K562 (cell line): ENCODE measurements around the gene SLC19A1. TPM values are rescaled to one million over a fixed set of nuclear protein-coding genes. Genes with fewer than 3 reads are reported as not detected.

Experiments
- ATAC-seq: fragments of 200-7000 bp; cut with Tn5 transposase; 3 replicates; pipeline ENCODE4 v1.9.1; 2020; ENCODE audit warnings: moderate library complexity
- BruUV-seq: library from RNA; stranded (reverse); fragments of 400-500 nt; replicated peaks from 2 replicates; lab custom pipeline; 2021; lab: Mats Ljungman, UMichigan
- CTCF ChIA-PET: fragments of 300-600 bp; formaldehyde crosslinking; extraction: SDS; loops from one replicate; lab custom pipeline; 2021; ENCODE audit warnings: low intra/inter-chr PET ratio; lab: Yijun Ruan, JAX
- POLR2A ChIA-PET: fragments of 300-600, 350-650 bp; sonication (Branson Sonifier 250); formaldehyde crosslinking; extraction: SDS; loops from one replicate; lab custom pipeline; 2021; ENCODE audit warnings: antibody characterized with exemption, inconsistent platforms; lab: Yijun Ruan, JAX
- DNase-seq, 4 experiments: peaks; one replicate each; pipeline versions ENCODE4 v3.0.0 to v3.0.0-alpha.2; 2011 to 2018; ENCODE audit warnings: low spot score in 3 of 4, mixed read lengths in 3 of 4; ENCODE audit errors: extremely low read depth in 1 of 4
- FAIRE-seq: peaks from 2 replicates; lab custom pipeline; 2011; peaks lifted over from hg19 to GRCh38; lab: Jason Lieb, UNC
- H2AFZ ChIP-seq: 2 replicates; pipeline ENCODE4 v1.6.0; 2011; ENCODE audit warnings: low read depth, low read length, control low read depth, inconsistent platforms
- H3K27ac ChIP-seq: fragments of 200-600 bp; 3 replicates; pipeline ENCODE4 v1.8.0; 2011; ENCODE audit warnings: low read depth, mild to moderate bottlenecking, control low read depth, inconsistent platforms, low read length, moderate library complexity, mixed read lengths; ENCODE audit errors: extremely low read depth
- H3K27me3 ChIP-seq, 2 experiments: fragments of 300-600 bp in 1 of 2; 2 replicates in 1 of 2; 3 replicates in 1 of 2; pipeline versions ENCODE4 v1.6.0 to v1.8.0; 2011; ENCODE audit warnings: inconsistent platforms in 2 of 2, low read length in 2 of 2, mild to moderate bottlenecking in 1 of 2, mixed read lengths in 1 of 2, moderate library complexity in 1 of 2; ENCODE audit not compliant: control insufficient read depth in 2 of 2, insufficient read depth in 2 of 2
- H3K36me3 ChIP-seq: fragments of 300-600 bp; 3 replicates; pipeline ENCODE4 v1.8.0; 2011; ENCODE audit warnings: mild to moderate bottlenecking, low read length, inconsistent platforms; ENCODE audit not compliant: control insufficient read depth, insufficient read depth
- H3K4me1 ChIP-seq, 2 experiments: fragments of 200-600 bp in 1 of 2; replicated peaks in 1 of 2; 2 replicates in 1 of 2; 3 replicates in 1 of 2; pipeline versions ENCODE4 v1.5.1 to v1.8.0; 2011; ENCODE audit warnings: inconsistent platforms in 2 of 2, low read length in 2 of 2, mild to moderate bottlenecking in 1 of 2, mixed read lengths in 1 of 2, moderate library complexity in 1 of 2; ENCODE audit not compliant: control insufficient read depth in 2 of 2, insufficient read depth in 2 of 2
- H3K4me2 ChIP-seq: 2 replicates; pipeline ENCODE4 v1.6.1; 2011; ENCODE audit warnings: low read length, control low read depth, inconsistent platforms, mixed read lengths; ENCODE audit not compliant: insufficient read depth
- H3K4me3 ChIP-seq: fragments of 200-600 bp; sonication (generic), shearing (Covaris generic); 2 replicates; pipeline ENCODE4 v1.5.1; 2016; ENCODE audit warnings: control low read depth, inconsistent platforms
- H3K79me2 ChIP-seq: fragments of 200-600 bp; 3 replicates; pipeline ENCODE4 v1.8.0; 2011; ENCODE audit warnings: low read length, inconsistent platforms; ENCODE audit not compliant: control insufficient read depth, insufficient read depth
- H3K9ac ChIP-seq, 2 experiments: 2 replicates each; pipeline versions ENCODE4 v1.6.0 to v1.6.1; 2011; ENCODE audit warnings: low read depth in 2 of 2, low read length in 2 of 2, control low read depth in 1 of 2, inconsistent platforms in 1 of 2, mild to moderate bottlenecking in 1 of 2, mixed read lengths in 1 of 2; ENCODE audit not compliant: insufficient read depth in 1 of 2
- H3K9me1 ChIP-seq: one replicate; pipeline ENCODE4 v1.6.0; 2011; ENCODE audit warnings: inconsistent platforms, mild to moderate bottlenecking, low read length, moderate library complexity; ENCODE audit not compliant: control insufficient read depth, insufficient read depth
- H3K9me3 ChIP-seq: replicated peaks from 2 replicates; pipeline ENCODE4 v1.5.1; 2011; ENCODE audit warnings: low read depth, low read length, inconsistent platforms; ENCODE audit not compliant: control insufficient read depth, insufficient read depth
- H4K20me1 ChIP-seq: replicated peaks from 2 replicates; pipeline ENCODE4 v1.6.1; 2011; ENCODE audit warnings: low read length, inconsistent platforms, mixed read lengths; ENCODE audit not compliant: control insufficient read depth, insufficient read depth
- CBX1 ChIP-seq: sonication (generic); IDR thresholded peaks from 2 replicates; pipeline ENCODE4 v1.6.1; 2016; ENCODE audit warnings: antibody characterized with exemption, low read depth, mild to moderate bottlenecking
- CLOCK ChIP-seq: fragments of 250-450 bp; sonication (Bioruptor Pico); IDR thresholded peaks from 2 replicates; pipeline ENCODE4 v1.4.0; 2020; ENCODE audit warnings: mild to moderate bottlenecking, moderate library complexity, borderline replicate concordance
- ELK1 ChIP-seq: sonication (generic); formaldehyde crosslinking; IDR thresholded peaks from 2 replicates; pipeline ENCODE4 v1.8.1; 2022; ENCODE audit warnings: missing genetic modification reagents
- ERF ChIP-seq: fragments of 450-650 bp; formaldehyde crosslinking; IDR thresholded peaks from 2 replicates; pipeline ENCODE4 v1.4.0; 2020; ENCODE audit warnings: mild to moderate bottlenecking, mixed read lengths
- FOXA3 ChIP-seq, 2 experiments: fragments of 450-650 bp in 1 of 2; sonication (generic) in 1 of 2; formaldehyde crosslinking; IDR thresholded peaks in 1 of 2; conservative IDR thresholded peaks in 1 of 2; 2 replicates each; pipeline versions ENCODE4 v1.4.0 to v1.8.0; 2020 to 2022; ENCODE audit warnings: mild to moderate bottlenecking in 2 of 2, missing genetic modification reagents in 1 of 2
- MECOM ChIP-seq: fragments of 250-450 bp; sonication (Bioruptor Pico); IDR thresholded peaks from 2 replicates; pipeline ENCODE4 v1.8.0; 2022; ENCODE audit warnings: inconsistent platforms
- MTA2 ChIP-seq: fragments of 450-650 bp; IDR thresholded peaks from 2 replicates; pipeline ENCODE4 v1.6.1; 2016; ENCODE audit warnings: low read depth
- PHF20 ChIP-seq: fragments of 450-650 bp; IDR thresholded peaks from 2 replicates; pipeline ENCODE4 v1.6.1; 2018; ENCODE audit not compliant: partially characterized antibody
- RBM25 ChIP-seq: fragments of 200-400 bp; formaldehyde crosslinking; IDR thresholded peaks from 2 replicates; pipeline ENCODE4 v1.6.1; 2018; ENCODE audit warnings: low read length, low read depth, moderate library complexity; ENCODE audit not compliant: severe bottlenecking
- SIN3A ChIP-seq, 2 experiments: fragments of 150-350 bp in 1 of 2; IDR thresholded peaks; 2 replicates each; pipeline ENCODE4 v1.6.1; 2011 to 2016; ENCODE audit warnings: borderline replicate concordance in 2 of 2, low read depth in 2 of 2, low read length in 2 of 2, mild to moderate bottlenecking in 2 of 2, moderate library complexity in 2 of 2; ENCODE audit not compliant: control insufficient read depth in 1 of 2
- TAF7 ChIP-seq: fragments of 450-650 bp; IDR thresholded peaks from 2 replicates; pipeline ENCODE4 v1.6.1; 2016; ENCODE audit warnings: missing genetic modification characterization, missing compliant biosample characterization
- ZFX ChIP-seq: sonication (generic); formaldehyde crosslinking; IDR thresholded peaks from 2 replicates; pipeline ENCODE4 v1.8.0; 2022; ENCODE audit warnings: mild to moderate bottlenecking, missing genetic modification reagents, moderate library complexity
- ZNF121 ChIP-seq: sonication (generic); formaldehyde crosslinking; conservative IDR thresholded peaks from 2 replicates; pipeline ENCODE4 v1.8.0; 2022; ENCODE audit warnings: missing genetic modification reagents
- ZNF212 ChIP-seq: fragments of 450-650 bp; formaldehyde crosslinking; IDR thresholded peaks from 2 replicates; pipeline ENCODE4 v1.4.0; 2020; ENCODE audit warnings: mild to moderate bottlenecking
- ZNF583 ChIP-seq: fragments of 250-450 bp; sonication (Bioruptor Pico); IDR thresholded peaks from 2 replicates; pipeline ENCODE4 v1.4.0; 2020
- ZNF655 ChIP-seq: fragments of 250-450 bp; sonication (Bioruptor Pico); IDR thresholded peaks from 2 replicates; pipeline ENCODE4 v1.5.0; 2021
- ZNF695 ChIP-seq: fragments of 450-650 bp; formaldehyde crosslinking; IDR thresholded peaks from 2 replicates; pipeline ENCODE4 v1.4.0; 2020; ENCODE audit warnings: mild to moderate bottlenecking, moderate library complexity
- WGBS: fragments of 100-300 bp; shearing (Covaris generic); methylation state at CpG from one replicate; pipeline ENCODE4 v1.1.6; 2016; ENCODE audit warnings: low coverage, mixed read lengths; ENCODE audit not compliant: insufficient coverage; ENCODE audit errors: missing lambda C conversion rate; 5-methylcytosine and 5-hydroxymethylcytosine counted together
- in situ Hi-C: fragments of 300-500 bp; cut with MboI; formaldehyde crosslinking; loops from 4 replicates; pipeline ENCODE4 v1.15.0; 2018; ENCODE audit warnings: inconsistent platforms, mixed read lengths
- intact Hi-C: fragments of 100-400 bp; cut with micrococcal nuclease; formaldehyde crosslinking; loops from 2 replicates; pipeline ENCODE4 v1.14.2; 2022
- polyA plus RNA-seq, 8 experiments: library from polyadenylated mRNA; depleted of rRNA in 4 of 8; stranded (reverse) in 5 of 8; unstranded in 3 of 8; fragments of >200 nt; fragmentation: Nextera tagmentation in 2 of 8; fragmentation: Illumina TruSeq in 1 of 8; extraction: Ambion mirVana in 2 of 8; extraction: Trizol in 1 of 8; gene quantifications; 2 replicates each; pipeline versions ENCODE4 v1.2.1 to v1.2.3, GENCODE V29; 2011 to 2014; ENCODE audit warnings: inconsistent platforms in 1 of 8, missing spikeins in 1 of 8
- total RNA-seq, 7 experiments: library from RNA; depleted of rRNA in 6 of 7; stranded (reverse); fragments of >200 nt in 6 of 7; fragmentation: Illumina TruSeq in 2 of 7; extraction: Trizol in 2 of 7; gene quantifications; 2 replicates each; pipeline versions ENCODE4 v1.2.1 to v1.2.3, GENCODE V29; 2011 to 2021; ENCODE audit warnings: low replicate concordance in 1 of 7

SLC19A1 gene
- total and polyA plus RNA-seq, 9 of the 15 experiments (the other 6 are each of a cell fraction or from before 2014, with no cell fraction given): 0.65 to 88.7 (median 12.0) TPM

GRCh38 chr21:45548711-45549491 is 6.7 kb upstream of the SLC19A1 start:
- H3K4me3 ChIP-seq: no peak overlapping the region
- H3K79me2 ChIP-seq: no peaks in the 10 kb centered on the region
- no peaks in the 10 kb centered on the region for H4K20me1 ChIP-seq
- FAIRE-seq (peak; percentile 26), ATAC-seq (no peak), DNase-seq (no peak)
- H3K9me1 ChIP-seq: no peaks in the 10 kb centered on the region
- H2AFZ ChIP-seq: no peak overlapping the region
- WGBS: 22% methylated on average over 9 of the region's 9 CpGs
- H3K36me3 ChIP-seq: no peaks in the 10 kb centered on the region
- H3K27me3 ChIP-seq: peaks cover 4 to 13% of the 10 kb centered on the region in 2 experiments; a peak in 4 of 5 replicates
- no peak overlapping the region for H3K27ac ChIP-seq
- in situ Hi-C loops: no loop called here
- no peaks in the 10 kb centered on the region for H3K9me3 ChIP-seq
- no TSS peak for BruUV-seq
- H3K4me2 ChIP-seq: no peak overlapping the region
- intact Hi-C loops: no loop called here
- CTCF ChIA-PET: no interaction called here
- POLR2A ChIA-PET: no interaction called here
- H3K4me1 ChIP-seq: peaks cover 13 to 47% of the 10 kb centered on the region in 2 experiments; a peak in 3 of 5 replicates
- H3K9ac ChIP-seq: no peak overlapping the region
- no peak for TF ChIP-seq ERF (CRISPR knock-in tag)
- no peak for TF ChIP-seq FOXA3 (CRISPR knock-in tag; conservative IDR thresholded peaks at IDR 0.05 in 1 of 2, IDR thresholded peaks at IDR 0.05 in 1 of 2)
- no peak for TF ChIP-seq PHF20
- TF ChIP-seq MECOM (CRISPR knock-in tag): no peak
- no peak for TF ChIP-seq ZNF655 (CRISPR knock-in tag)
- TF ChIP-seq ZFX (CRISPR knock-in tag): no peak
- TF ChIP-seq ELK1 (CRISPR knock-in tag): no peak
- peak; percentile 86 for TF ChIP-seq RBM25
- no peak for TF ChIP-seq SIN3A (IDR thresholded peaks at IDR 0.05; ENCODE audit: borderline replicate concordance in 2 of 2, control insufficient read depth in 1 of 2, low read depth in 2 of 2, low read length in 2 of 2)
- TF ChIP-seq ZNF583: no peak
- no peak for TF ChIP-seq ZNF212 (CRISPR knock-in tag)
- TF ChIP-seq ZNF695 (CRISPR knock-in tag): no peak
- no peak for TF ChIP-seq CLOCK (CRISPR knock-in tag)
- no peak for TF ChIP-seq ZNF121
- no peak for TF ChIP-seq TAF7 (tag)
- TF ChIP-seq CBX1: no peak
- TF ChIP-seq MTA2: no peak
